ENCODE results near the gene WDR59.

DNA sequence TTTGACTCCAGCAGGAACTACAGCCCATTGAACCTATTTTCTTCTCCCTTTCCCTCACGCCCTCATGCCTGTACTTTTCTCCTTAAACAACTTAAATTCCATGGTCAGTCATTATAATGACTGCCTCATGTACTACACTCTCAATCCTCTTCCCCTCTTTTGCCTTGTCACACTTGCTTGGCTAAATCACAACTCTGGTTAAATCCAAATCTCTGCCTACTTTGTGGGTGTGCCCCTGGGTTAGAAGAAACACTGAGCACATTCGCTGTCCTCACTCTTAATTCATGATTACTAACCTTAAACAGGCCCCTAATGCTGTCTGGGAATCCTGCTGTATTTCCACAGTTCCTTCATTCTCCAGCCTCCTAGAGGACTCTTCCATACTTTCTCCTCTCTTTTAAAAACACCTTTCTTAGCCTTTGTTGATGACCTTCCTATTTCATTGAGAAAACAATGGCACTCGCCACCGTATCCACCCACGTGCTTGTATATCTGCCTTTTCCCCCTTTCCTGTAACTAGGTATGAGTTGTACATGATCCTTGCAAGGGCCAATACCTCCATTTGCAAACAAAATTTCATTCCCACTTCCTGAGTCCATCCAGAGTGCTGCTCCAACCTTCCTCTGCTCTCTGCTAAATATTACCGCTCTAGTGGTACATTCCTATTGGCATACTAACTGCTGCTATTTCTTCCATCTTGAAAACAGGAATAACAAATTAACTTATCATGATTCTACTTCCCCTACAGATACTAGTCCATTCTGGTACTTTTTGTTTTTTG is 42.8 kb upstream of the WDR59 start:
- no peak for TF ChIP-seq NFRKB (IDR thresholded peaks at IDR 0.05)
- no peak for TF ChIP-seq BHLHE40 (IDR thresholded peaks at IDR 0.05; ENCODE audit: borderline replicate concordance)
- TF ChIP-seq SP1 (IDR thresholded peaks at IDR 0.05), result no peak
- no peak for TF ChIP-seq LEF1 (IDR thresholded peaks at IDR 0.05; ENCODE audit: borderline replicate concordance)
- TF ChIP-seq SUZ12 (IDR thresholded peaks at IDR 0.05), result no peak
- no peak for TF ChIP-seq ARNT (IDR thresholded peaks at IDR 0.05)
- TF ChIP-seq TARDBP (IDR thresholded peaks at IDR 0.05), result no peak
- TF ChIP-seq FOXM1 (IDR thresholded peaks at IDR 0.05; ENCODE audit: borderline replicate concordance), result no peak
- no peak for TF ChIP-seq HDGF (IDR thresholded peaks at IDR 0.05; ENCODE audit: borderline replicate concordance)
- no peak for TF ChIP-seq L3MBTL2 (conservative IDR thresholded peaks at IDR 0.05)
- no peak for TF ChIP-seq ZNF384 (IDR thresholded peaks at IDR 0.05)
- TF ChIP-seq FOXA1 (IDR thresholded peaks at IDR 0.05), result no peak
- TF ChIP-seq, protein P1, sequence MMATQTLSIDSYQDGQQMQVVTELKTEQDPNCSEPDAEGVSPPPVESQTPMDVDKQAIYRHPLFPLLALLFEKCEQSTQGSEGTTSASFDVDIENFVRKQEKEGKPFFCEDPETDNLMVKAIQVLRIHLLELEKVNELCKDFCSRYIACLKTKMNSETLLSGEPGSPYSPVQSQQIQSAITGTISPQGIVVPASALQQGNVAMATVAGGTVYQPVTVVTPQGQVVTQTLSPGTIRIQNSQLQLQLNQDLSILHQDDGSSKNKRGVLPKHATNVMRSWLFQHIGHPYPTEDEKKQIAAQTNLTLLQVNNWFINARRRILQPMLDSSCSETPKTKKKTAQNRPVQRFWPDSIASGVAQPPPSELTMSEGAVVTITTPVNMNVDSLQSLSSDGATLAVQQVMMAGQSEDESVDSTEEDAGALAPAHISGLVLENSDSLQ (IDR thresholded peaks at IDR 0.05), result no peak
- TF ChIP-seq CTBP1 (IDR thresholded peaks at IDR 0.05; ENCODE audit: borderline replicate concordance), result no peak
